Activated CD8-positive, alpha-beta memory T cell treated with anti-CD3 and anti-CD28 coated beads, Interleukin-2, amount 50 U/mL, for 4 hours (primary cell): ENCODE measurements around the gene PROKR2.

Experiments used
- DNase-seq: peaks from one replicate; pipeline ENCODE4 v3.0.0-alpha.2; 2020

PROKR2 gene

DNA sequence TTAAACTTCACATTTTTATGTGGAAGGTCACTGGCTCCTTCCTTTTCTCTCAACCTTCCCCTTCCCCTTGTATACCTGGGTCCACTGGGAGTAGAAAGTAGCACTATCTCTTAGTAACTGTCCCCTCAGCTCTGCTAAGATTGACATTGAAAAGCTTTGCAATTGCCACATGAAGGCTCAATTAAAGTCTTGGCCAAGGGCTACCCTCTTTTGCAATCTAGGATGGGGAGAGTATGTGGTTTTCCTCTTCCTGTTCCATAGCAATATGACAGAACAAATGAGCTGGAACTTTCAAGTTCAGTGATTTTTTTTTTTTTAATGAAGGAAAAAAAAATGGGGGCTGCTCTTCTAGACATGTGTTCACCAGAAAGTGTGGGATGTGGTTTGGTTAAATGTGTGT, 37.1 kb downstream of the PROKR2 start:
- DNase-seq = no peak

DNA sequence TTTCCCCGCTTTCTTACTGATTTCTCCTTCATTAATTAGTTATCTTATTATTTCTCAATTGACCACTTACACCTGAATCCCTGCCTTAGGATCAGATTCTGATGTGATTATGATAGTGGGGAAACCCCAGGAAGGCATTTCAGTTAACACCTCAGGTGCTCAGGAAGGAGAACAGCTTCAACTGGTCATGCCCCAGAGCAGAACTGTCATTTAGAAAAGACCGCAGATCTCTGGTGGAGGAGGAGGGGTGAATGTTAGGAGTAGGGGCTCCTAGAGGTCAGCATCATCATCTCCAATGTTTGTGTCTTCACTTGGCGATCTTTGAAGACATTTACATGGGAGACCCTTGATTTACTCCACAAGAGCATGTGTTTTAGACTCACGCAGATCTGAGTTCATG, 44.5 kb downstream of the PROKR2 start:
- DNase-seq = no peak

DNA sequence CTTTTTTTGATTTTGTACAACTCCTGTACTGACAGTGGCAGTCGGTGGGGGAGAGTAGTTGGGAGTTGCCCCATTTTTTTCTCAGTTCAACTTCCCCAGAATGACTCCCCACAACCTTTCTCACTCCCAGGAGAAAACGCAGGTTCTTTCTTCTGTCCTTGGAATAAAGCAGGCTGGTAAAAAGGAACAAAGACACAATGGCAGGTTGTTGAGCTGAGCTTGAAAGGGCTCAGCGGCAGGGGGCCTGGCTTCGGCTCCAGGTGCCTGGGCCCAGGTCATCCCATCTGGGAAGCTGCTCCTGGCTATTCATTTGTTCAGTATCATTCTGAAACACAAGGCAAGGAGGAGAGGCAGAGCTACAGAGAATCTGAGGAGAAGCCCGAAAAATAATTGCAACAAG, 46.2 kb downstream of the PROKR2 start:
- DNase-seq = no peak

DNA sequence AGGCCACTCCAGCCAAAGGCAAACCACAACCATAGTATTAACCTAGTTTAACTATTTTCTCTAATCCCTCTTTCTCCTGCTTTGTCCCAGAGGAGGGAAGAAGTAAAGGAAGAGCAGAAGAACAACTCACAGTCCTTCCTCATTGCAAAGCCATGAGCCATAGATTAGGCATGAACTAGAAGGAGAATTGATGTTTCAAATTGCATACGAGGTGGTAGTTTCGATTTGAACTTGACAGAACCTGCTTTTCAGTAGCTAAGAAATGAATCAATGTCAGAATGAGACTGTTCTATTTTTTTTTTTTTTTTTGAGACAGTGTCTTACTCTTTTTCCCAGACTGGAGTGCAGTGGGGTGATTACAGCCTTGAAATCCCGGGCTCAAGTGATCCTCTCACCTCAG, 48.3 kb downstream of the PROKR2 start:
- DNase-seq = no peak

DNA sequence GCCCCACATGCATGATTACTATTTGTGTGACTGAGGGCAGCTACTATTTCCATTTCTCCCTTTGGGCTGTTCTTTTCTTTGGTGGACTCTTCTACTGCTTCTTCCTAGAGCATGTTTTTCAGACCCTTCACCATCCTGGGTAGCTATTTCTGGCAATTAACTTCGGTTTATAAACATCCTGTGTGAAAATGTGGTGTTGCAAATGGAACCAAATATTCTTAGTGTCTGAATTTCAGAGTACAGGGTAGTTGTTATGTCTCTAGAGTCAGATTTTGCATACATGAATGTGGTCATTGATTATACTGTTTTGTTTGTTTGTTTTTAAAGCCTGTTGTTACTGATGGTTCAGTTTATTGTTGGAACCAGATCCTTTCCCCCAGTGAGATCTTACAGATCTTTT, 49.7 kb downstream of the PROKR2 start:
- DNase-seq = no peak
